ENCODE results near the gene JAK1. TPM values are rescaled to one million over a fixed set of nuclear protein-coding genes. Genes with fewer than 3 reads are reported as not detected.
A peak's percentile ranks its signal among the peaks of the same experiment; 100 is the strongest.

The JAK1 gene
- total and polyA plus RNA-seq, 2 of the 8 experiments (the other 6 are each of a cell fraction or from before 2014, with no cell fraction given): 7.8 to 24.5 TPM

- TF ChIP-seq GTF2F1 (IDR thresholded peaks at IDR 0.05; ENCODE audit: borderline replicate concordance, low read depth, low read length): no peak
- TF ChIP-seq FOSL1 (IDR thresholded peaks at IDR 0.05; ENCODE audit: insufficient read depth, low read depth, low read length): no peak
- no peak for TF ChIP-seq ATF2 (IDR thresholded peaks at IDR 0.05; ENCODE audit: low read length)
- TF ChIP-seq SIX5 (IDR thresholded peaks at IDR 0.05; ENCODE audit: low read depth, low read length): no peak
- TF ChIP-seq CEBPB (IDR thresholded peaks at IDR 0.05; ENCODE audit: low read depth, low read length): peak; percentile 35; the same call in 1 of the 2 replicates
- Histone ChIP-seq H2BK5ac (ENCODE audit: low read depth, low read length) (no peak overlapping the region), H2BK12ac (ENCODE audit: low read depth, low read length) (no peak overlapping the region), H4K5ac (ENCODE audit: insufficient read length, low read depth, low read length) (no peak overlapping the region), H3K79me2 (ENCODE audit: control insufficient read depth in 1 of 2, insufficient read depth in 2 of 2, low read length in 2 of 2) (no peaks in the 10 kb centered on the region), H3K4me2 (ENCODE audit: insufficient read depth in 1 of 2, low read depth in 2 of 2, low read length in 2 of 2) (no peak overlapping the region), H2AK5ac (ENCODE audit: low read depth, low read length) (no peak overlapping the region), H3K9ac (replicated peaks in 1 of 4; ENCODE audit: extremely low read depth in 1 of 4, low read depth in 3 of 4, low read length in 3 of 4) (no peak overlapping the region), H2BK20ac (ENCODE audit: low read length) (no peak overlapping the region), H2BK120ac (replicated peaks; ENCODE audit: low read depth, low read length) (no peak overlapping the region), H3K79me1 (ENCODE audit: low read depth, low read length) (no peaks in the 10 kb centered on the region), H3K27me3 (replicated peaks in 1 of 4; ENCODE audit: control insufficient read depth in 3 of 4, extremely low read depth in 1 of 4, insufficient read depth in 3 of 4, low read length in 3 of 4) (no peaks in the 10 kb centered on the region), H3K4me1 (replicated peaks in 1 of 4; ENCODE audit: control insufficient read depth in 3 of 4, insufficient read depth in 4 of 4, low read length in 3 of 4) (peaks cover 0 to 4% (median 0%) of the 10 kb centered on the region in 4 experiments; a peak in 2 of 7 replicates), H3K23ac (ENCODE audit: insufficient read length) (no peak overlapping the region), H4K20me1 (replicated peaks in 1 of 2; ENCODE audit: control insufficient read depth in 1 of 2, insufficient read depth in 2 of 2, low read length in 2 of 2) (peaks cover 0 to 4% of the 10 kb centered on the region in 2 experiments), H4K91ac (replicated peaks; ENCODE audit: insufficient read length, low read length) (no peak overlapping the region), H3K36me3 (ENCODE audit: control insufficient read depth in 2 of 4, insufficient read depth in 4 of 4, low read length in 3 of 4) (no peaks in the 10 kb centered on the region; a peak in 2 of 8 replicates), H4K8ac (ENCODE audit: extremely low read depth, insufficient read depth, low read length) (no peak overlapping the region), H3K18ac (ENCODE audit: extremely low read depth, low read length) (no peak overlapping the region), H3K4ac (replicated peaks; ENCODE audit: insufficient read length, low read depth, low read length) (no peak overlapping the region), H3K23me2 (ENCODE audit: low read depth, low read length) (no peaks in the 10 kb centered on the region), H2AFZ (ENCODE audit: low read length) (no peak overlapping the region), H3K14ac (ENCODE audit: insufficient read length) (no peak overlapping the region), H3K4me3 (ENCODE audit: extremely low read depth in 1 of 4, insufficient read depth in 2 of 4, low read depth in 3 of 4, low read length in 4 of 4) (no peak overlapping the region), H3K9me3 (ENCODE audit: insufficient read depth in 2 of 2, low read depth in 1 of 2, low read length in 1 of 2) (no peaks in the 10 kb centered on the region), H3K56ac (replicated peaks; ENCODE audit: insufficient read length, low read depth, low read length) (no peak overlapping the region), H2BK15ac (ENCODE audit: low read length) (no peak overlapping the region), H3K27ac (ENCODE audit: low read depth, low read length) (no peak overlapping the region)
- ChIA-PET CTCF (ENCODE audit: partially characterized antibody) (interaction anchor here (0.9 to 2.0 kb wide), 4 partner anchors 10 to 219 kb away, joined by 3 to 9 read pairs (median 3); no protein-coding TSS in a partner anchor), POLR2A (ENCODE audit: partially characterized antibody) (no interaction called here)
- WGBS, 2 experiments (ENCODE audit: extremely low coverage in 1 of 2, insufficient coverage in 1 of 2, insufficient read length in 1 of 2, insufficient replicate concordance in 2 of 2, low coverage in 1 of 2, low lambda C conversion rate in 2 of 2, missing lambda C conversion rate in 1 of 2): 90% methylated on average over 10 of the region's 10 CpGs; no CpG with 5 or more reads in 1 of the 2 experiments
- no peak for FAIRE-seq
- DNase-seq (ENCODE audit: low read depth in 1 of 2, low spot score in 2 of 2): no peak
Measured at GRCh38 chr1:64856553-64856952, 109.8 kb downstream of the JAK1 start.

Measured in H1 (cell line).